Left colon (tissue), 2 donors: ENCODE data around the gene VPS25. TPM values are rescaled to one million over a fixed set of nuclear protein-coding genes. Genes with fewer than 3 reads are reported as not detected.
"Not testable (repeated sequence)": the region's sequence is repeated elsewhere in the genome, so short reads cannot be mapped to it uniquely, and the experiment has no call there.

Source experiments
- ATAC-seq: fragments of 200-7000 bp; cut with Tn5 transposase; one replicate; pipeline ENCODE4 v1.9.1; 2020; ENCODE audit warnings: mild to moderate bottlenecking, moderate library complexity
- DNase-seq, 2 donors: peaks; one replicate each; pipeline ENCODE4 v3.0.0-alpha.2; 2020
- intact Hi-C, 2 donors: fragments of 100-400 bp; cut with DNase I in 1 of 2; cut with micrococcal nuclease in 1 of 2; formaldehyde crosslinking; loops; one replicate each; pipeline versions ENCODE4 v1.11.2 to v1.14.0; 2022; cut with DNase I, micrococcal nuclease
- long read RNA-seq: library from polyadenylated mRNA; unstranded; transcript quantifications from one replicate; pipeline ENCODE4 v2.0.0, GENCODE V29; 2021
- total RNA-seq, 2 donors: library from RNA; stranded (reverse); fragmentation: NEBNext Ultra II Directional; extraction: Animal tissue kit (Norgen Biotek cat#: 25700); gene quantifications; one replicate each; pipeline ENCODE4 v1.2.1, GENCODE V29; 2021
- donor health status: DM: no; HTN: no; CAD: no.
- donor health status: DM: yes; HTN: yes; CAD: no.

VPS25 gene
- total RNA-seq = 10 to 100 TPM; 81.5 to 83.6 TPM
- long read RNA-seq, transcript VPS25-201 (6 exons, 1,101 nt) = major isoform, 89 of 95 reads
- long read RNA-seq, partial matches to known transcripts = 1 of 95 reads
- long read RNA-seq, other reads (novel, unspliced or antisense) = 3 of 95 reads

GRCh38 chr17:42773290-42774035 is at the start of gene VPS25:
Gene VPS25, plus strand, starts transcription at chr17:42773449. Its CDS starts 27 bp downstream, at chr17:42773476.
- intact Hi-C loops = no loop called here
- ATAC-seq = peak; percentile 95

GRCh38 chr17:42723636-42724035 is 49.6 kb upstream of the VPS25 start:
- no peak for ATAC-seq
- intact Hi-C loops = loop anchor here in 1 of 2 donors (5.0 to 10.0 kb wide), 2 partner anchors 39 to 211 kb away; partner anchors contain the start of gene RAMP2
- DNase-seq = no peak

More at GRCh38 chr17:42773290-42774035, at the start of gene VPS25:
- peak; percentile 80 to 81 for DNase-seq

DNA sequence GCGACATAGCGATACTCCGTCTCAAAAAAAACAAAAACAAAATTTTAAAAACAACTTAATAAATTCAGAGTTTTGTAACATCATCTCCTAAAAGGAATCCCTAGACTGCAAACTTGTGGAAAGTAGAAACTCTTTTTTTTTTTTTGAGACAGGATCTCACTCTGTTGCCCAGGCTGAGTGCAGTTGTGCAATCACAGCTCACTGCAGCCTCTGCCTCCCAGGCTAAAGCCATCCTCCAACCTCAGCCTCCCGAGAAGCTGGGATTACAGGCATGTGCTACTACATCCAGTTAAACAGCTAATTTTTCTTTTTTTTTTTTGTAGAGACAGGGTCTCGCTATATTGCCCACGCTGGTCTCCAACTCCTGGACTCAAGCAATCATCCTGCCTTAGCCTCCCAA is 48.1 kb upstream of the VPS25 start:
- DNase-seq = no peak
- intact Hi-C loops = loop anchor here in 1 of 2 donors (10.0 kb wide), 1 partner anchor 210 kb away; no protein-coding TSS in a partner anchor
- no peak for ATAC-seq

DNA sequence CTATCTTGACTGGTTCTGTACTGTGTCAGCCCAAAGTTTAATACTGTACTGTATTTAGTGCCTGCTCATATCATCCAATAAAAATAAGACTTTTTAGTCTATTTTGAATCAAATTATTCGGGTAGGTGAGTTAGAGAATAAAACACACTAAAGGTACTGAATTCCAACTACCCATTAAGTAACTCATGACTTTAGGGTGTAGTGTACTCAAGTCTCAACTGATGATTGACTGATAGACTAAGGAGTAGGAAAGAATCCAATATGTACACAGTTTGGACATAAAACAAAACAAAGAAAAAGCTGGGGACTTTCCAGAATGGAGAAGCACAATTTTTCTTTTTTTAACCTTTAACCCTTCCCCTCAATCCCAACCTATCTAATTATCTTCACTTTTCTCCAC is 32.5 kb upstream of the VPS25 start:
- ATAC-seq (no peak), DNase-seq (no peak)
- intact Hi-C loops = no loop called here

DNA sequence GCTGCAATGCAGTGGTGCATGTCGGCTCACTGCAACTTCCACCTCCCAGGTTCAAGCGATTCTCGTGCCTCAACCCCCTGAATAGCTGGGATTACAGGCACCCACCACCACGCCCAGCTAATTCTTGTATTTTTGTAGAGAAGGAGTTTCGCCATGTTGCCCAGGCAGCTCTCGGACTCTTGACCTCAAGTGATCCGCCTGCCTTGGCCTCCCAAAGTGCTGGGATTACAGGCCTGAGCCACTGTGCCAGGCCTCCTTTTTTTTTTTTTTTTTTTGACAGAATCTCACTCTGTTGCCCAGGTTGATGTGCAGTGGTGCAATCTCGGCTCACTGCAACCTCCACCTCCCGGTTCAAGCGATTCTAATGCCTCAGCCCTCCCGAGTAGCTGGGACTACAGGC is 30.3 kb upstream of the VPS25 start:
- ATAC-seq, intact Hi-C loops: not testable (repeated sequence)

GRCh38 chr17:42743595-42744282 is 29.5 kb upstream of the VPS25 start:
- intact Hi-C loops = no loop called here
- DNase-seq (no peak), ATAC-seq (no peak)

More for the DNA sequence above, 30.3 kb upstream of the VPS25 start:
- not testable (repeated sequence) for DNase-seq

DNA sequence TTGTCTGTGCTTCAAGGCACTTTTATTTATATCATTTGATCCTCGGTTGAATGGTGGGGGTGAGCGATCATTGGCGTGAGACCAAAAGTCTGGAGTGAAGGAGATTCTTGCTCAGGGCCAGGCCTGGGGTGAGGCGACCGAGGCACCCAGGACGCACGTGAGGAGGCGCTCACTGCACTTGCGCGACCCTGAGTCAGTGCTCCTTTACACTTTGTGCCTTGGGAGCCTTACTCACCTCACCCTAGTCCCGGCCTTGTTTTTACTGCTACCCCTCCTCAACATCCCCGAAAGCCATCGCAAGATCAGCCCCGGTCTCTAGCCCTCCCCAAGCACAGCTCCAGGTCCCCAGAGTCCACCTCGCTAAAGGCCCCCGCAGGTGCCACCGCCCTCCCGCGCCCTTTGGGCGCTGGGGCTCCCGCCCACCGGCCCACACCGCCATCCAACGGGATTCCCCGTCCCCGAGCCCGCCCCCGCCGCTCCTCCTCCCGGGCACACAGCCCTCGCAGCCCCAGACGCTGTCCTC is 28.9 kb upstream of the VPS25 start:
- peak; percentile 82 for ATAC-seq
- peak; percentile 74 to 81 for DNase-seq
- intact Hi-C loops = no loop called here

DNA sequence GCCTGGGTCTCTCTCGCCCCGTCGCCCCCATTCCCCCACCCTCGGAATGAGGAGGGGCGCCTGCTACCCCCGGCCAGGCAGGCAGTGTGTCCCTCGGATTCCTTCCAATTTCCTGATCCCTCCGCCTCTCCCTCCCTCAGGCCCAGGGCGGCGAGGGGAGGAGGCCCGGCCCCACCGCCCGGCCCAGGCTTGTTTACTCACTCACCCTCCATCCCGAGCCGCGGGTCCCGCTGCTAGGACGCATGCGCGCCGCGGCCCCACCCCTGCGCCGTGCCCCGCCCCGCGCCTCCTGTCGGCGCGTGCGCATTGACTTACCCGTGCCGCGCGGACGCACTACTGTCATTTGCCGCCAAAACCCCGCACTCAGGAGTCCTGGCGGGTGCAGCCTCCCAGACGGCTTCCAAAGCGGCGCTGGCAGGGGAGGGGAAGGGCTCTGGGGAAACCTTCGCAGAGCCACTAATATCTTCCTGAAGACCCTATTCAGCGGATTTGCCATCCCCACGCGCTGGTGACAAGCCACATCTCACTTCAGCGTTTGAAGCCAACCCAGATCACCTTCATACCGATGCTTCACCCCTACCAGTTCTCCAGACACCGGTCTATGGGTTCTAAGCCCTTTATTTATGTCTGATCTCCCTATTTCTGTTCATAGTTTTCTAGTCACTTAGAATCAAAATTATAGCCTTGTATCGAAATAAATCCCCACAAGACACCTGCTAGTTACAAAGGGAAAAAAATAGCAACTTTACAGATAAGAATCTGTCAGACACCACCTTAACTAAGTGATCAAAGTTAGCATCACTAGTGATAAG is 28.2 kb upstream of the VPS25 start, which contains the start of gene EZH1:
Gene EZH1, minus strand, starts transcription at position 235 of the 812 bp plus-strand sequence. CDS start 16,099 bp downstream, outside the sequence.
- DNase-seq (peak; percentile 84 to 89), ATAC-seq (peak; percentile 96)
- intact Hi-C loops = no loop called here

DNA sequence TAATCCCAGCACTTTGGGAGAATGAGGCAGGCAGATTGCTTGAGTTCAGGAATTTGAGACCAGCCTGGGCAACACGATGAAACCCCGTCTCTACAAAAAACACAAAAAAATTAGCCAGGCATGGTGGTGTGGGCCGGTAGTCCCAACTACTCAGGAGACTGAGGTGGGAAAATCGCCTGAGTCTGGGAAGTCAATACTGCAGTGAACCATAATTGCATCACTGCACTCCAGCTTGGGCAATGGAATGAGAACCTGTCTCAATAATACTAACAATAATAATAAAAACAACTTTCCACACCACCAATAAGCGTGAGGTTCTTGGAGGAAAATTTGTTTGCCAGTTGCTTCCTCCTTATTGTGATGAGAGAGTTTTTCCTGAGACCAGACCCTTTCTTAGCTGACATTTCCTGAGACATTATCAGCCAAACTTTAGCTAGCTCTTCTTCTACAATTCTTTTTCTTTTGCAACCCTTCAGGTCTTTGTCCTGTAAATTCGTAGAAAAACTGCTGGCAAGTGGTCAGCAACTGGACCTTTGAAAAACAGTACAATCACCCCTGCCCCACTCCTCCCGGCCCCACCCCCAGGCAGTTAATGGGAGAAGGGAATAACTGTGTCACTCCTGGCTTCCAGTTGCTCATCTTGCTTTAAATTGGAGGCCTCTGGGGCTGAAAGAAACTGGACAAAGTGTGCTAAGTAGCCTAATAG is 24.9 kb upstream of the VPS25 start:
- DNase-seq (no peak), ATAC-seq (no peak)
- intact Hi-C loops = no loop called here

DNA sequence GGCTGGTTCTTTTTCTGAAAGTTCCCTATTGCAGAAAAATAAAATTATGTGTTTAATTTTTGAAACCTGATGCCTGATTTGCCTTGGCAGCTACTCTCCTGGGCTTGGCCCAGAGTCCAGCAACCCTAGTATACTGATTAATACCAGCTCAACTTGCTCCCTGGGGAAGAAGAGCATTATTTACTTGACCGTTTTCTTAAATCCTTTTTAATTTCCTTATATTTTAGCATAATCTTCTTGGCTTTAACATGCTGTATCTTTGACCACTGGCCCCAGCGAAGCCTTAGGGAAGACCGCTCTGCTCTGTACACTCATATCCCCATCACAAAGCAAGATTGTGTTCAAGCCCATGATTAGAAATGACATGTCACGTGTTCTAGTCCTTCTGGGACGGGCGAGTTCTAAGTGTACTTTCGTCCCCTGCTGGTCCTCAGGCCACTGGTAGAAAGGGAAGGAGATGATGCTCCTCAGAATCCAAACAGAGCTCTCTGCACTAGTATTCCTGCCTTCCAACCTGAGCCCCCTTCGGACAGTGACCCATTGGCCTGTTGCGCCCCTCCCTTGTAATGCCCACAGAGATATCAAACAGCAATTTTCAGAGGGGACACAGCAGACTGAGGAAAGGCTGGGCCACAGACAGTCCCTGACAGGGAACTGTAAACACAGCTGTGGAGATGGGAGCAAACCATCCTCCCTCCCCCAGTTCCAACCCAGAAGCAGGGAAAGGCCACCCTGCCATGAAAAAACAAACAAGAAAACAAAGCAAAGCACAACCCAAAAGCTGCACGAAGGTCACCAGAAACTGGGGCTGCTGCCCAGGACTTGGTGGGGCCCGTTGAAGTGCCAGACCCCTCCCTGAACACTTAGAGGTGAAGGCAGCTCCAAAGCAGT is 24.1 kb upstream of the VPS25 start:
- no peak for ATAC-seq
- no peak for DNase-seq
- intact Hi-C loops = no loop called here

DNA sequence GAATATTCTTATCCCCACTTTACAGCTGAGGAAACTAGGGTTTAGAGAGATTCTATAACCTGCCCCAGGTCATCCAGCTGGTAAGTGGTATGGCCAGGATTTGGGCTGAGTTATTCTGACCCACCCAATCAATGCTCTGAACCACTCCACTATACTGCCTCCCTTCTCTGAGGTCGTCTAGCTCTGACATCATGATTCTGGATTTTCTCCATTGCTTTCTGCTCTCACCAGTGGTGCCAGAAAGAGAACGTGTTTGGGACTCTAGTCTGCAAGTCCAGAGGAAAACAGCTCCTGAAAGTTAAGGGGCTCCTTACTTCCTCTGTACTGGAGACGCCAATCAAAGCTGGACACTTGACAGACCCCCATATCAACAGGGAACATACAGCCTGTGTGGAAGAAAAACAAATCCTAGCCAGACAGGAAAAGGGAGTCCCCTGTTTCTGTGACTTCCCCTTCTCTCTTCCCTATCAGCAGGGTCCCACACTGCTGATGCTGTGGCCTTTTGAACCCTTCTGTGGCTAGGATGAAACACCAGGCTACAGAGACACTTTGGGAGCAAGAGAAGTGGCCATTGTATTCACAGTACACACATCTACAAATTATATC is 22.4 kb upstream of the VPS25 start:
- DNase-seq (no peak), ATAC-seq (no peak)
- intact Hi-C loops = no loop called here

DNA sequence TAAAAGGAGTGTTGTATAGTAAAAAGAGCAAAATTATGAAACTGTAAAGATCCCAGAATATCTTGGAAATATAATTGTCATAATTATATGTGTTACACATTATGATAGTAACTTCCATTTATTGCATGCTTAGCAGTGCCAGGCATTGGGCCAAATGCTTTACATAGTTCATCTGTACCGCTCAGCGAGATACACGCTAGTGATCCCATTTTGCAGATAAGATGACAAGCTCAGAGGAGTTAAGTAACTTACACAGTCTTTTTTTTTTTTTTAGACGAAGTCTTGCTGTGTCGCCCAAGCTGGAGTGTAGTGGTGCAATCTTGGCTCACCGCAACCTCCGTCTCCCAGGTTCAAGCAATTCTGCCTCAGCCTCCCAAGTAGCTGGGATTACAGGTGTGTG is 21.6 kb upstream of the VPS25 start:
- intact Hi-C loops = no loop called here
- DNase-seq = no peak
- ATAC-seq = no peak

DNA sequence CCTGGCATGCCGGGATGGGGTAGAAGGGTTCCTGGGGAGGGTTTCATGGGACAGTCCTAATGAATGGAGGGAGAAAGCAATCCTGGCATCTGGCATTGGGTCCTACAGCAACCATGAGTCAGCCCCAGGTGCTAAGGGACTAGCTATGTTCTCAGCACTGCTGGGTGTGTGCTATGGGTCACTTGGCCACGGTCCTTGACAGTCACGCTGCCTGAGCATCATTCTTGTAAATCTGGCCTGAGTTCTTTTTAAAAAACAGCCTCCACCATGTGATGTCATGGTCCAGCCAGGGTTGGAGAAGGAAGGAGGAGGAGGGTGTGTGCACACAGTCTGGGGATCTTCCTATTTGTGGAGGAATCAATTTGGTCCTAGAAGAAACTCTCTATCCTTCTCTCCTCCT is 18.5 kb upstream of the VPS25 start:
- intact Hi-C loops = no loop called here
- ATAC-seq (no peak), DNase-seq (peak in 1 of 2 donors; percentile 32)

GRCh38 chr17:42759982-42760651 is 13.1 kb upstream of the VPS25 start:
- DNase-seq = no peak
- intact Hi-C loops = loop anchor here in 1 of 2 donors (5.0 kb wide), 1 partner anchor 38 kb away; no protein-coding TSS in a partner anchor

GRCh38 chr17:42760652-42761581 is 12.3 kb upstream of the VPS25 start, which contains the start of gene RAMP2:
Gene RAMP2, plus strand, starts transcription at chr17:42761227. Its CDS starts 35 bp downstream, at chr17:42761262.
- intact Hi-C loops = loop anchor here in 1 of 2 donors (5.0 kb wide), 1 partner anchor 39 kb away; no protein-coding TSS in a partner anchor
- DNase-seq = peak in 1 of 2 donors; percentile 41
- peak; percentile 67 for ATAC-seq

More at GRCh38 chr17:42759982-42760651, 13.1 kb upstream of the VPS25 start:
- ATAC-seq = no peak
